DND-41 (cell line): ENCODE data around the gene FBXL20.

Experiments used
- EZH2 ChIP-seq: IDR thresholded peaks from 3 replicates; pipeline ENCODE4 v1.6.1; 2012; ENCODE audit warnings: borderline replicate concordance, low read depth, mild to moderate bottlenecking, moderate library complexity, low read length, inconsistent platforms; ENCODE audit not compliant: severe bottlenecking
- TF ChIP-seq, protein P1 (sequence below): IDR thresholded peaks from 2 replicates; pipeline ENCODE4 v1.5.1; 2012; ENCODE audit warnings: borderline replicate concordance, low read length, moderate library complexity, mild to moderate bottlenecking; ENCODE audit not compliant: poor library complexity, severe bottlenecking; ENCODE audit errors: extremely low read depth

DNA sequence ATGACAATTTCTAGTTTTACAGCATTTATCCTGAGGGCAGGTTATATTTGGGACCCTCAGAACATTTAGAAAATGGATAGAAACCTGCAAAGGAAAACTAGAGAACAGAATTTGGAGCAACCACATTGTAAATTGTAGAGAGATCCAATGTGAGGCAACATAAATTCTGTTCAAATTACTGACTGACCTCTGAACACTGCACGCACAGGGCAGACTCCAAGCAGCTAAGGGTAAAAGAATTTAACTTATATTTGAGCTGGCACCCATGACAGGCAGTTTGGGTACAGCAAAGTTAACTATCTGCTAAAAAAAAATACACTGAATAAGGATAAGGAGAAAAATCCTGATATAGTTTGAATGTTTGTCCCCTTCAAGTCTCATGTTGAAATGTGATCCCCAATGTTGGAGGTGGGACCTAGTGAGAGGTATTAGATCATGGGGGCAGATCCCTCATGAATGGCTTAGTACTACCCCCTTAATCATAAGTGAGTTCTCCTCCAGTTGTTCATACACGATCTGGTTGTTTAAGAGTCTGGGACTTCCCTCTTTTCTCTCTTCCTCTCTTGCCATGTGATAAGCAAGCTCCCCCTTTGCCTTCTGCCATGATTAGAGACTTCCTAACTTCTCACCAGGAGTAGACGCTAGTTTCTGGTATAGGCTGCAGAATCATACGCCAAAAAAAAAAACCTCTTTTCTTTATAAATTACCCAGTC is 75.7 kb downstream of the FBXL20 start:
- TF ChIP-seq, protein P1, sequence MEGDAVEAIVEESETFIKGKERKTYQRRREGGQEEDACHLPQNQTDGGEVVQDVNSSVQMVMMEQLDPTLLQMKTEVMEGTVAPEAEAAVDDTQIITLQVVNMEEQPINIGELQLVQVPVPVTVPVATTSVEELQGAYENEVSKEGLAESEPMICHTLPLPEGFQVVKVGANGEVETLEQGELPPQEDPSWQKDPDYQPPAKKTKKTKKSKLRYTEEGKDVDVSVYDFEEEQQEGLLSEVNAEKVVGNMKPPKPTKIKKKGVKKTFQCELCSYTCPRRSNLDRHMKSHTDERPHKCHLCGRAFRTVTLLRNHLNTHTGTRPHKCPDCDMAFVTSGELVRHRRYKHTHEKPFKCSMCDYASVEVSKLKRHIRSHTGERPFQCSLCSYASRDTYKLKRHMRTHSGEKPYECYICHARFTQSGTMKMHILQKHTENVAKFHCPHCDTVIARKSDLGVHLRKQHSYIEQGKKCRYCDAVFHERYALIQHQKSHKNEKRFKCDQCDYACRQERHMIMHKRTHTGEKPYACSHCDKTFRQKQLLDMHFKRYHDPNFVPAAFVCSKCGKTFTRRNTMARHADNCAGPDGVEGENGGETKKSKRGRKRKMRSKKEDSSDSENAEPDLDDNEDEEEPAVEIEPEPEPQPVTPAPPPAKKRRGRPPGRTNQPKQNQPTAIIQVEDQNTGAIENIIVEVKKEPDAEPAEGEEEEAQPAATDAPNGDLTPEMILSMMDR = no peak
- TF ChIP-seq EZH2 = no peak
